A549 (cell line): ENCODE measurements around the gene DZIP3. TPM values are rescaled to one million over a fixed set of nuclear protein-coding genes. Genes with fewer than 3 reads are reported as not detected.

Experiments used
- ATAC-seq, 2 experiments: fragments of 200-7000 bp in 1 of 2; fragments of >200 bp in 1 of 2; cut with Nextera tagmentation in 1 of 2; cut with Tn5 transposase in 1 of 2; 3 replicates each; pipeline versions ENCODE4 v1.8.0 to v1.9.1; 2018 to 2020; ENCODE audit warnings: mild to moderate bottlenecking in 1 of 2, moderate library complexity in 1 of 2
- CTCF ChIA-PET: fragments of 300-600 bp; sonication (Branson Sonifier 250); formaldehyde crosslinking; extraction: SDS; loops from one replicate; lab custom pipeline; 2021; ENCODE audit warnings: antibody characterized with exemption, inconsistent platforms; lab: Yijun Ruan, JAX
- POLR2A ChIA-PET: fragments of 350-600 bp; formaldehyde crosslinking; extraction: SDS; loops from one replicate; lab custom pipeline; 2021; ENCODE audit warnings: antibody characterized with exemption, inconsistent platforms; lab: Yijun Ruan, JAX
- DNase-seq, 2 experiments: peaks; one replicate each; pipeline versions ENCODE4 v3.0.0 to v3.0.0-alpha.2; 2011 to 2016; ENCODE audit warnings: low read depth in 1 of 2, low spot score in 1 of 2
- FAIRE-seq: peaks from 2 replicates; lab custom pipeline; 2011; peaks lifted over from hg19 to GRCh38; lab: Jason Lieb, UNC
- H3K27ac ChIP-seq, 2 experiments: fragments of >200 bp; sonication (Bioruptor Twin); formaldehyde crosslinking; 3 replicates each; pipeline ENCODE4 v1.5.1; 2016 to 2017
- H3K4me1 ChIP-seq: fragments of >200 bp; sonication (Bioruptor Twin); formaldehyde crosslinking; 3 replicates; pipeline ENCODE4 v1.6.1; 2016
- H3K4me2 ChIP-seq: fragments of >200 bp; sonication (Bioruptor Twin); formaldehyde crosslinking; 3 replicates; pipeline ENCODE4 v1.6.1; 2016
- H3K4me3 ChIP-seq: fragments of >200 bp; sonication (Bioruptor Twin); formaldehyde crosslinking; 3 replicates; pipeline ENCODE4 v1.5.1; 2016
- H3K9me3 ChIP-seq: fragments of >200 bp; sonication (Bioruptor Twin); formaldehyde crosslinking; 3 replicates; pipeline ENCODE4 v1.6.1; 2016
- CBX8 ChIP-seq: fragments of 200-600 bp; sonication (generic); IDR thresholded peaks from 2 replicates; pipeline ENCODE4 v1.6.1; 2016
- CEBPB ChIP-seq, 2 experiments: fragments of >200 bp in 1 of 2; sonication (Bioruptor Twin) in 1 of 2; formaldehyde crosslinking in 1 of 2; IDR thresholded peaks; 2 replicates each; pipeline ENCODE4 v1.6.1; 2012 to 2016
- CHD2 ChIP-seq: fragments of 150-350 bp; IDR thresholded peaks from 2 replicates; pipeline ENCODE4 v1.6.1; 2014; ENCODE audit warnings: low read length; ENCODE audit not compliant: partially characterized antibody
- CTCF ChIP-seq: fragments of >200 bp; sonication (Bioruptor Twin); formaldehyde crosslinking; IDR thresholded peaks from 3 replicates; pipeline ENCODE4 v1.5.1; 2016
- ELK1 ChIP-seq: fragments of 150-350 bp; IDR thresholded peaks from 2 replicates; pipeline ENCODE4 v1.6.1; 2014; ENCODE audit warnings: low read depth, mild to moderate bottlenecking, low read length
- FOSB ChIP-seq: fragments of 250-450 bp; sonication (Bioruptor Pico); IDR thresholded peaks from 2 replicates; pipeline ENCODE4 v1.5.0; 2020; ENCODE audit warnings: mild to moderate bottlenecking, moderate library complexity
- HOXB13 ChIP-seq: fragments of 250-450 bp; sonication (Bioruptor Pico); IDR thresholded peaks from 2 replicates; pipeline ENCODE4 v1.5.0; 2020; ENCODE audit warnings: low read depth, mild to moderate bottlenecking, moderate library complexity
- HOXB5 ChIP-seq: fragments of 250-450 bp; sonication (Bioruptor Pico); IDR thresholded peaks from 2 replicates; pipeline ENCODE4 v1.5.0; 2020; ENCODE audit warnings: mild to moderate bottlenecking, moderate library complexity
- NR3C1 ChIP-seq: fragments of >200 bp; sonication (Bioruptor Twin); formaldehyde crosslinking; IDR thresholded peaks from 3 replicates; pipeline ENCODE4 v1.6.1; 2017
- POLR2AphosphoS2 ChIP-seq: conservative IDR thresholded peaks from 2 replicates; pipeline ENCODE4 v1.6.1; 2012; ENCODE audit warnings: low read length, improper control_type of control experiment, inconsistent platforms
- RAD21 ChIP-seq, 2 experiments: fragments of >200 bp in 1 of 2; sonication (Bioruptor Twin) in 1 of 2; formaldehyde crosslinking in 1 of 2; IDR thresholded peaks in 1 of 2; conservative IDR thresholded peaks in 1 of 2; 2 replicates in 1 of 2; 3 replicates in 1 of 2; pipeline ENCODE4 v1.6.1; 2012 to 2018; ENCODE audit warnings: inconsistent platforms in 1 of 2
- RARB ChIP-seq: fragments of 250-450 bp; sonication (Bioruptor Pico); IDR thresholded peaks from 2 replicates; pipeline ENCODE4 v1.8.0; 2021; ENCODE audit warnings: mild to moderate bottlenecking, moderate library complexity
- SREBF2 ChIP-seq: fragments of 450-650 bp; IDR thresholded peaks from 2 replicates; pipeline ENCODE4 v1.6.1; 2014; ENCODE audit warnings: mild to moderate bottlenecking, moderate library complexity
- TFCP2L1 ChIP-seq: fragments of 250-450 bp; sonication (Bioruptor Pico); IDR thresholded peaks from 2 replicates; pipeline ENCODE4 v1.5.0; 2021; ENCODE audit warnings: mild to moderate bottlenecking
- ZC3H11A ChIP-seq: fragments of 450-650 bp; IDR thresholded peaks from 2 replicates; pipeline ENCODE4 v1.6.1; 2014; ENCODE audit warnings: antibody characterized with exemption, mild to moderate bottlenecking
- WGBS: methylation state at CpG from one replicate; pipeline ENCODE4 v1.1.6; 2017; ENCODE audit errors: missing lambda C conversion rate; 5-methylcytosine and 5-hydroxymethylcytosine counted together
- polyA plus RNA-seq, 4 experiments: library from polyadenylated mRNA; depleted of rRNA in 3 of 4; stranded (reverse); fragments of >200 nt; fragmentation: RNase III in 1 of 4; extraction: RNeasy Plus Mini Kit Qiagen cat#74134 plus additional on column Dnase treatment in 1 of 4; gene quantifications; 2 replicates in 3 of 4; 3 replicates in 1 of 4; pipeline ENCODE4 v1.2.3, GENCODE V29; 2011 to 2017
- TF ChIP-seq, protein P1 (sequence below): fragments of 200-600 bp; sonication (generic); IDR thresholded peaks from 2 replicates; pipeline ENCODE4 v1.6.1; 2016; ENCODE audit warnings: antibody characterized with exemption, mild to moderate bottlenecking, moderate library complexity

Gene DZIP3
- polyA plus RNA-seq, 2 of the 4 experiments (the other 2 are of a cell fraction) = 8.1 to 22.2 TPM

DNA sequence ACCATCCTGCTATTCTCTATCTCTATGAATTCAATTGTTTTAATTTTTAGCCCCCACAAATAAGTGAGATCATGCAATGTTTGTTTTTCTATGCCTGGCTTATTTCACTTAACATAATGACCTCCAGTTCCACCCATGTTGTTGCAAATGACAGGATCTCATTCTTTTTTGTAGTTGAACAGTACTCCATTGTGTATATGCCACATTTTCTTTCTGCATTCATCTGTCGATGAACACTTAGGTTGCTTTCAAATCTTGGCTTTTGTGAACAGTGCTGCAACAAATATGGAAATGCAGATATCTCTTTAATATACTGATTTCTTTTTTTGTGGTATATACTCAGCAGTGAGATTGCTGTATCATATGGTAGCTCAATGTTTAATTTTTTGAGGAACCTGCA lies 108.9 kb downstream of the DZIP3 start (continued):
- TF ChIP-seq CEBPB (IDR thresholded peaks at IDR 0.05) (no peak), POLR2AphosphoS2 (no peak), TFCP2L1 (CRISPR knock-in tag) (no peak)

DNA sequence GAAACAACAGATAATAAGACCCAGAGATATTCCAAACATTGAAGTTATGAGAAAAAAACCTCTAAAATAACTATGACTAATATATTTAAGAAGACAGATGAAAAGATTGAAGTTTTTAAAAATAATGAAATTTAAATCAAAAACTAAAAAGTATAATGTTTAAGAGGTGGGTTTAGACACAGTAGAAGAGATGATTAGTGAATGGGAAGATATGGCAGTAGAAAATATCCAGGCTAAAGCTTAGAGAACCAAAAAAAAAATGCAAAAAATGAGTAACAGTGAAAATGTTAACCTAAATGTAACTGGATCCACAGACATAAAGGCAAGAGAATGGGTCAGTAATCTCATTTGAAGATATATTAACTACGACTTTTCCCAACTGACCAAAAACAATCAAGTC lies 115.5 kb downstream of the DZIP3 start:
- H3K9me3 ChIP-seq = 0 out of 3 replicates have a peak, but pooled peaks cover 4% of the 10 kb centered on the region
- H3K4me3 ChIP-seq = no peak overlapping the region
- POLR2A ChIA-PET = no interaction called here
- DNase-seq (no peak), FAIRE-seq (no peak)
- TF ChIP-seq HOXB5 (CRISPR knock-in tag) (no peak), HOXB13 (no peak), CBX8 (no peak)
- TF ChIP-seq, all 56 proteins: peak for 0
- Histone ChIP-seq H3K4me1 (no peaks in the 10 kb centered on the region), H3K27ac (no peak overlapping the region), H3K4me2 (no peak overlapping the region)
- 2% methylated on average over 1 of the region's 1 CpG for WGBS
- CTCF ChIA-PET = no interaction called here
- ATAC-seq = no peak

DNA sequence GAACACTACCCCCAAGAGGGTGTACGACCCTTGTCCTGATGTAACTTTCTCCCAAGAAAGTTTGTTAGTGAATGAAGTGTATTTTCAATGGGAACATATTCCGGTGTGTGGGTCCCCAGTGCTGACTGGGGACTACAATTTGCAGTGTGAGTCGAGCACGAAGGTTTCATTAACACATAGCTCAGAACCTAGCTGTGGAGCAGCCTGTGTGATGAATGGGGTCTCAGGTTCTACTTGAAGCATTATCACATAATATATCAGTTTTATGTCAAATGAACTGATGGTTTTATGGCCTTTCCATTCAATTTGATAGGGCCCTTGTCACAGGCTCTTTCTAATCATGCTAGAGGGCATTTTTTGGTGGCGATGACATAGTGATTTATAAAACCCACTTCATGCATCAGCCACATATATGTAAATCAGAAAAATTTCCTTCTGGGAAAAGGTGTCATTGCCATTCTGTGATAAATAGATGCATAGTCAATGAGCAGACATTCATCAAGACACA lies 123.5 kb downstream of the DZIP3 start:
- Histone ChIP-seq H3K4me2 (no peak overlapping the region), H3K4me1 (no peaks in the 10 kb centered on the region), H3K4me3 (no peak overlapping the region), H3K27ac (no peak overlapping the region), H3K9me3 (peaks cover 2% of the 10 kb centered on the region; the same call in 1 of the 3 replicates)
- CTCF ChIA-PET = interaction anchor here (1.2 to 1.6 kb wide), 2 partner anchors 156 to 203 kb away, joined by 3 to 5 read pairs; no protein-coding TSS in a partner anchor
- TF ChIP-seq CTCF (no peak), FOSB (no peak), SREBF2 (no peak), RARB (CRISPR knock-in tag) (no peak), NR3C1 (no peak), RAD21 (conservative IDR thresholded peaks at IDR 0.05 in 1 of 2, IDR thresholded peaks at IDR 0.05 in 1 of 2) (no peak), CHD2 (no peak), ZC3H11A (no peak), ELK1 (no peak)
- TF ChIP-seq, protein P1, sequence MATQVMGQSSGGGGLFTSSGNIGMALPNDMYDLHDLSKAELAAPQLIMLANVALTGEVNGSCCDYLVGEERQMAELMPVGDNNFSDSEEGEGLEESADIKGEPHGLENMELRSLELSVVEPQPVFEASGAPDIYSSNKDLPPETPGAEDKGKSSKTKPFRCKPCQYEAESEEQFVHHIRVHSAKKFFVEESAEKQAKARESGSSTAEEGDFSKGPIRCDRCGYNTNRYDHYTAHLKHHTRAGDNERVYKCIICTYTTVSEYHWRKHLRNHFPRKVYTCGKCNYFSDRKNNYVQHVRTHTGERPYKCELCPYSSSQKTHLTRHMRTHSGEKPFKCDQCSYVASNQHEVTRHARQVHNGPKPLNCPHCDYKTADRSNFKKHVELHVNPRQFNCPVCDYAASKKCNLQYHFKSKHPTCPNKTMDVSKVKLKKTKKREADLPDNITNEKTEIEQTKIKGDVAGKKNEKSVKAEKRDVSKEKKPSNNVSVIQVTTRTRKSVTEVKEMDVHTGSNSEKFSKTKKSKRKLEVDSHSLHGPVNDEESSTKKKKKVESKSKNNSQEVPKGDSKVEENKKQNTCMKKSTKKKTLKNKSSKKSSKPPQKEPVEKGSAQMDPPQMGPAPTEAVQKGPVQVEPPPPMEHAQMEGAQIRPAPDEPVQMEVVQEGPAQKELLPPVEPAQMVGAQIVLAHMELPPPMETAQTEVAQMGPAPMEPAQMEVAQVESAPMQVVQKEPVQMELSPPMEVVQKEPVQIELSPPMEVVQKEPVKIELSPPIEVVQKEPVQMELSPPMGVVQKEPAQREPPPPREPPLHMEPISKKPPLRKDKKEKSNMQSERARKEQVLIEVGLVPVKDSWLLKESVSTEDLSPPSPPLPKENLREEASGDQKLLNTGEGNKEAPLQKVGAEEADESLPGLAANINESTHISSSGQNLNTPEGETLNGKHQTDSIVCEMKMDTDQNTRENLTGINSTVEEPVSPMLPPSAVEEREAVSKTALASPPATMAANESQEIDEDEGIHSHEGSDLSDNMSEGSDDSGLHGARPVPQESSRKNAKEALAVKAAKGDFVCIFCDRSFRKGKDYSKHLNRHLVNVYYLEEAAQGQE = no peak
- no peak for ATAC-seq
- POLR2A ChIA-PET = no interaction called here
- no peak for DNase-seq
- WGBS = 5% methylated on average over 5 of the region's 5 CpGs
- FAIRE-seq = no peak
